ENCODE measurements around the gene PXDN.

DNA sequence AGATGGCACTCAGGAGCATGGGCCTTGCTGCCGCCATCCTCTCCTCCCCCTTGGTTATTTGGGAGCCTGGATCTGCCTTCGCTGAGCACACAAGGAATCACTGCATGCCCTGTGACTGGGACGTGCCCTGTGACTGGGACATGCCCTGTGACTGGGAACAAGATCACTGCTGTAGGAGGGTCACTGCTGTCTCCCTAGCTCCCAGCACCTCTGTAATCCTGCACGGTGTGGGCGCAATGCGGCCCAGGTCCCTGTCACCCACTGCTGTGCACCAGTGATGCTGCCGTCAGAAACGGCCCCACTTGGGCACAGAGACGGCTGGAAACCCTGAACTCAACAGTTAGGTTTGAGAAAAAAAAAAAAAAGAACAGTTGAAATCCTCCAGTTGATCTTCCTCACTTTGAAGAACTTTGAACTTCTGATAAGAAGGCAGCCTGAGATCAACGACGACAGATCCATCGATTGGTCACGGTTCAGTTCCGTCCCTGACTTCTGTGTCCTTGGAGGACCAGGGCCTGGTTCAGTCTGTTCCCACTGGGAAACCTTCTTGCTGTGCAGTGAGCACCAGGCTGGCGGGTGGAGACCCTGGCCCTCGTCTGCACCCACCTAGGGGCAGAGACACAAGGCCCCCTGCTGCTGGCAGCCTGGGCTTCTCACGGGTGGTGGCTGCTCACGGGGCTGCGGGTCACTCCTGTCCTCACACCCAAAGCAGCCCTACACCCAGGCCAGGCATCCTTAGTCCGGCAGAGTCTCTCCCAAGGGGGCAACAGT, 125.9 kb downstream of the PXDN start:
- TF ChIP-seq, protein P1, sequence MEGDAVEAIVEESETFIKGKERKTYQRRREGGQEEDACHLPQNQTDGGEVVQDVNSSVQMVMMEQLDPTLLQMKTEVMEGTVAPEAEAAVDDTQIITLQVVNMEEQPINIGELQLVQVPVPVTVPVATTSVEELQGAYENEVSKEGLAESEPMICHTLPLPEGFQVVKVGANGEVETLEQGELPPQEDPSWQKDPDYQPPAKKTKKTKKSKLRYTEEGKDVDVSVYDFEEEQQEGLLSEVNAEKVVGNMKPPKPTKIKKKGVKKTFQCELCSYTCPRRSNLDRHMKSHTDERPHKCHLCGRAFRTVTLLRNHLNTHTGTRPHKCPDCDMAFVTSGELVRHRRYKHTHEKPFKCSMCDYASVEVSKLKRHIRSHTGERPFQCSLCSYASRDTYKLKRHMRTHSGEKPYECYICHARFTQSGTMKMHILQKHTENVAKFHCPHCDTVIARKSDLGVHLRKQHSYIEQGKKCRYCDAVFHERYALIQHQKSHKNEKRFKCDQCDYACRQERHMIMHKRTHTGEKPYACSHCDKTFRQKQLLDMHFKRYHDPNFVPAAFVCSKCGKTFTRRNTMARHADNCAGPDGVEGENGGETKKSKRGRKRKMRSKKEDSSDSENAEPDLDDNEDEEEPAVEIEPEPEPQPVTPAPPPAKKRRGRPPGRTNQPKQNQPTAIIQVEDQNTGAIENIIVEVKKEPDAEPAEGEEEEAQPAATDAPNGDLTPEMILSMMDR (IDR thresholded peaks at IDR 0.05): no peak
- TF ChIP-seq POLR2A (IDR thresholded peaks at IDR 0.05): no peak

All from esophagus squamous epithelium (tissue), 4 donors.